Caco-2 (cell line): ENCODE data around the gene NRXN3. TPM values are rescaled to one million over a fixed set of nuclear protein-coding genes. Genes with fewer than 3 reads are reported as not detected.

Experiments
- BruUV-seq: library from RNA; stranded (reverse); fragments of 400-500 nt; replicated peaks from 2 replicates; lab custom pipeline; 2021; lab: Mats Ljungman, UMichigan
- CTCF ChIA-PET: fragments of 300-600 bp; sonication (Branson Sonifier 250); formaldehyde crosslinking; loops from one replicate; lab custom pipeline; 2022; ENCODE audit warnings: antibody characterized with exemption; lab: Charles Lee
- POLR2A ChIA-PET: fragments of 300-600 bp; sonication (Branson Sonifier 250); formaldehyde crosslinking; loops from one replicate; lab custom pipeline; 2022; ENCODE audit warnings: antibody characterized with exemption; lab: Charles Lee
- DNase-seq, 2 experiments: peaks; one replicate each; pipeline versions ENCODE4 v3.0.0 to v3.0.0-alpha.2; 2020 to 2022
- H3K27me3 ChIP-seq: replicated peaks from 2 replicates; pipeline ENCODE4 v1.6.0; 2011; ENCODE audit warnings: low read length; ENCODE audit not compliant: control insufficient read depth, insufficient read depth
- H3K36me3 ChIP-seq: 2 replicates; pipeline ENCODE4 v1.5.1; 2011; ENCODE audit warnings: low read length; ENCODE audit not compliant: control insufficient read depth, insufficient read depth
- H3K4me1 ChIP-seq: fragments of 250-450 bp; sonication (Bioruptor Pico); 2 replicates; pipeline ENCODE4 v1.5.1; 2020; ENCODE audit warnings: mild to moderate bottlenecking
- H3K4me3 ChIP-seq: 2 replicates; pipeline ENCODE4 v1.5.1; 2011; ENCODE audit warnings: low read depth, mild to moderate bottlenecking, control low read depth, low read length
- H3K9me3 ChIP-seq: fragments of 250-450 bp; sonication (Bioruptor Pico); 2 replicates; pipeline ENCODE4 v1.5.1; 2020; ENCODE audit warnings: mild to moderate bottlenecking, moderate library complexity
- H3K27ac Mint-ChIP-seq: one replicate; pipeline ENCODE4 v1.8.0; 2022; ENCODE audit warnings: mixed read lengths; ENCODE audit not compliant: unreplicated experiment
- H3K27me3 Mint-ChIP-seq: one replicate; pipeline ENCODE4 v1.8.0; 2022; ENCODE audit warnings: mixed read lengths; ENCODE audit not compliant: insufficient read depth, unreplicated experiment
- H3K36me3 Mint-ChIP-seq: one replicate; pipeline ENCODE4 v1.8.0; 2022; ENCODE audit warnings: mild to moderate bottlenecking, mixed read lengths; ENCODE audit not compliant: insufficient read depth, unreplicated experiment
- H3K4me1 Mint-ChIP-seq: one replicate; pipeline ENCODE4 v1.8.0; 2022; ENCODE audit warnings: low read depth, mixed read lengths; ENCODE audit not compliant: unreplicated experiment
- H3K4me3 Mint-ChIP-seq: one replicate; pipeline ENCODE4 v1.8.0; 2022; ENCODE audit warnings: mild to moderate bottlenecking, moderate library complexity, mixed read lengths; ENCODE audit not compliant: unreplicated experiment
- H3K9me3 Mint-ChIP-seq: one replicate; pipeline ENCODE4 v1.8.0; 2022; ENCODE audit warnings: mixed read lengths; ENCODE audit not compliant: unreplicated experiment
- CTCF ChIP-seq, 2 experiments: fragments of 200-600 bp in 1 of 2; IDR thresholded peaks; 1 replicate in 1 of 2; 2 replicates in 1 of 2; pipeline versions ENCODE4 v1.5.1 to v1.8.0; 2011 to 2022; ENCODE audit warnings: antibody characterized with exemption in 1 of 2, control low read depth in 1 of 2, inconsistent platforms in 1 of 2, low read depth in 1 of 2, low read length in 1 of 2, mild to moderate bottlenecking in 1 of 2, moderate library complexity in 1 of 2; ENCODE audit not compliant: insufficient read depth in 1 of 2, severe bottlenecking in 1 of 2, unreplicated experiment in 1 of 2
- intact Hi-C: fragments of 100-400 bp; cut with micrococcal nuclease; formaldehyde crosslinking; loops from one replicate; pipeline ENCODE4 v1.10.0; 2022; ENCODE audit not compliant: unreplicated experiment
- total RNA-seq: library from RNA; stranded (reverse); gene quantifications from 2 replicates; pipeline ENCODE4 v1.2.3, GENCODE V29; 2022

Gene NRXN3
- total RNA-seq, 1 experiment from 2014 or later: 12.4 TPM

- DNase-seq: no peak
- TF ChIP-seq CTCF (IDR thresholded peaks at IDR 0.05; ENCODE audit: insufficient read depth in 1 of 2, low read depth in 1 of 2, low read length in 1 of 2, severe bottlenecking in 1 of 2, unreplicated experiment in 1 of 2): no peak
- POLR2A ChIA-PET: no interaction called here
- intact Hi-C loops: no loop called here
- no peak overlapping the region for H3K4me3 Mint-ChIP-seq
- H3K4me1 Mint-ChIP-seq: no peaks in the 10 kb centered on the region
- CTCF ChIA-PET: no interaction called here
- no peaks in the 10 kb centered on the region for H3K9me3 Mint-ChIP-seq
- H3K27me3 Mint-ChIP-seq: peaks cover 21% of the 10 kb centered on the region
- Histone ChIP-seq H3K4me3 (no peak overlapping the region), H3K4me1 (no peaks in the 10 kb centered on the region), H3K36me3 (no peaks in the 10 kb centered on the region), H3K9me3 (no peaks in the 10 kb centered on the region), H3K27me3 (no peaks in the 10 kb centered on the region; the same call in 1 of the 2 replicates)
- H3K36me3 Mint-ChIP-seq: no peaks in the 10 kb centered on the region
- BruUV-seq: no TSS peak
- no peak overlapping the region for H3K27ac Mint-ChIP-seq
Observed at GRCh38 chr14:78302841-78303240, 132.7 kb downstream of the NRXN3 start.

- H3K4me1 Mint-ChIP-seq: no peaks in the 10 kb centered on the region
- POLR2A ChIA-PET: no interaction called here
Observed at GRCh38 chr14:78307671-78308070, 137.5 kb downstream of the NRXN3 start.

GRCh38 chr14:78308079-78308478 is 137.9 kb downstream of the NRXN3 start:
- DNase-seq: no peak
- no peak for TF ChIP-seq CTCF (IDR thresholded peaks at IDR 0.05; ENCODE audit: insufficient read depth in 1 of 2, low read depth in 1 of 2, low read length in 1 of 2, severe bottlenecking in 1 of 2, unreplicated experiment in 1 of 2)
- Mint-ChIP-seq H3K9me3 (no peaks in the 10 kb centered on the region), H3K27me3 (peaks cover 10% of the 10 kb centered on the region), H3K36me3 (no peaks in the 10 kb centered on the region), H3K4me1 (no peaks in the 10 kb centered on the region), H3K27ac (no peak overlapping the region), H3K4me3 (no peak overlapping the region)
- intact Hi-C loops: no loop called here
- Histone ChIP-seq H3K9me3 (no peaks in the 10 kb centered on the region), H3K4me3 (no peak overlapping the region), H3K36me3 (no peaks in the 10 kb centered on the region), H3K4me1 (no peaks in the 10 kb centered on the region), H3K27me3 (no peaks in the 10 kb centered on the region; the same call in 1 of the 2 replicates)
- ChIA-PET CTCF (no interaction called here), POLR2A (no interaction called here)
- no TSS peak for BruUV-seq

More at GRCh38 chr14:78307671-78308070, 137.5 kb downstream of the NRXN3 start:
- BruUV-seq: no TSS peak
- Histone ChIP-seq H3K36me3 (no peaks in the 10 kb centered on the region), H3K4me1 (no peaks in the 10 kb centered on the region), H3K27me3 (no peaks in the 10 kb centered on the region; the same call in 1 of the 2 replicates), H3K4me3 (no peak overlapping the region), H3K9me3 (no peaks in the 10 kb centered on the region)
- Mint-ChIP-seq H3K27ac (no peak overlapping the region), H3K9me3 (no peaks in the 10 kb centered on the region), H3K36me3 (no peaks in the 10 kb centered on the region), H3K4me3 (no peak overlapping the region), H3K27me3 (peaks cover 14% of the 10 kb centered on the region)
- CTCF ChIA-PET: no interaction called here
- no peak for TF ChIP-seq CTCF (IDR thresholded peaks at IDR 0.05; ENCODE audit: insufficient read depth in 1 of 2, low read depth in 1 of 2, low read length in 1 of 2, severe bottlenecking in 1 of 2, unreplicated experiment in 1 of 2)
- intact Hi-C loops: no loop called here
- DNase-seq: no peak
